Fibroblast of lung (primary cell): Measurements from ENCODE around the gene SERGEF.

Experiments used
- EZH2 ChIP-seq: IDR thresholded peaks from 2 replicates; pipeline ENCODE4 v1.5.1; 2012; ENCODE audit warnings: low read length, control low read depth, mild to moderate bottlenecking; ENCODE audit errors: missing control alignments
- TF ChIP-seq, protein P1 (sequence below), 2 donors: IDR thresholded peaks in 1 of 2; conservative IDR thresholded peaks in 1 of 2; 1 replicate in 1 of 2; 2 replicates in 1 of 2; pipeline ENCODE4 v1.5.1; 2011 to 2012; ENCODE audit warnings: low read length in 2 of 2, control low read depth in 1 of 2, inconsistent platforms in 1 of 2, low read depth in 1 of 2, mild to moderate bottlenecking in 1 of 2

DNA sequence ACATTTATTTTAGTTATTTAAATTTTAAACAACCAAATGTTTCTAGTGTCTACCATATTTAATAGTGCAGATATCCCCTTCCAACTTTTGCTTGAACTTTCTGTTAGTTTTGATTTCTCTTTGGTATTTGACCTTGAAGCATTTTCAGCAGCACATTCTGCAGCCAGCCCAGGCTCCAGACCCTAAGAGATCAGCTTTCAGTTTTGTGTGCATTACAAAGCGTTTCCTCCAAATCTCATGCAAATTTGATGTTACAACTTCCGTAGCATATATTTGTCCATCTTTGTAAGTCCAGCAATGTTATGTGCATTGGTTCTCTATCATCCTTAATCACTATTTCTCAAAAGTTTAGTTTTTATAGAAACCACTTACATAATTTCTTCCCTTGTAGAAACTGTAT, 14.6 kb upstream of the SERGEF start:
- no peak for TF ChIP-seq EZH2
- TF ChIP-seq, protein P1, sequence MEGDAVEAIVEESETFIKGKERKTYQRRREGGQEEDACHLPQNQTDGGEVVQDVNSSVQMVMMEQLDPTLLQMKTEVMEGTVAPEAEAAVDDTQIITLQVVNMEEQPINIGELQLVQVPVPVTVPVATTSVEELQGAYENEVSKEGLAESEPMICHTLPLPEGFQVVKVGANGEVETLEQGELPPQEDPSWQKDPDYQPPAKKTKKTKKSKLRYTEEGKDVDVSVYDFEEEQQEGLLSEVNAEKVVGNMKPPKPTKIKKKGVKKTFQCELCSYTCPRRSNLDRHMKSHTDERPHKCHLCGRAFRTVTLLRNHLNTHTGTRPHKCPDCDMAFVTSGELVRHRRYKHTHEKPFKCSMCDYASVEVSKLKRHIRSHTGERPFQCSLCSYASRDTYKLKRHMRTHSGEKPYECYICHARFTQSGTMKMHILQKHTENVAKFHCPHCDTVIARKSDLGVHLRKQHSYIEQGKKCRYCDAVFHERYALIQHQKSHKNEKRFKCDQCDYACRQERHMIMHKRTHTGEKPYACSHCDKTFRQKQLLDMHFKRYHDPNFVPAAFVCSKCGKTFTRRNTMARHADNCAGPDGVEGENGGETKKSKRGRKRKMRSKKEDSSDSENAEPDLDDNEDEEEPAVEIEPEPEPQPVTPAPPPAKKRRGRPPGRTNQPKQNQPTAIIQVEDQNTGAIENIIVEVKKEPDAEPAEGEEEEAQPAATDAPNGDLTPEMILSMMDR (conservative IDR thresholded peaks at IDR 0.05 in 1 of 2, IDR thresholded peaks at IDR 0.05 in 1 of 2; ENCODE audit: low read depth in 1 of 2, low read length in 2 of 2), result no peak
